NCI-H1436 treated with DMSO at 0.1 percent for 48 hours (cell line): ENCODE measurements around the gene HAGHL.
"Not testable (repeated sequence)": the region's sequence is repeated elsewhere in the genome, so short reads cannot be mapped to it uniquely, and the experiment has no call there.

Experiments used
- DNase-seq: peaks from one replicate; lab custom pipeline; 2025; lab: John Stamatoyannopoulos, UW

HAGHL gene

GRCh38 chr16:774086-775001 lies 47.4 kb downstream of the HAGHL start:
- no peak for DNase-seq

GRCh38 chr16:775236-775796 lies 48.4 kb downstream of the HAGHL start:
- no peak for DNase-seq

- not testable (repeated sequence) for DNase-seq
These were observed 49.4 kb downstream of the HAGHL start for GRCh38 chr16:776298-776697.

GRCh38 chr16:776824-777223 lies 49.9 kb downstream of the HAGHL start:
- DNase-seq, result no peak

GRCh38 chr16:777826-778225 lies 50.9 kb downstream of the HAGHL start:
- DNase-seq, result no peak

- DNase-seq, result no peak
These were observed 51.5 kb downstream of the HAGHL start for GRCh38 chr16:778447-778846.

- no peak for DNase-seq
These were observed 52.1 kb downstream of the HAGHL start for GRCh38 chr16:778909-779527.
